ENCODE measurements around the gene MS4A4E. TPM values are rescaled to one million over a fixed set of nuclear protein-coding genes. Genes with fewer than 3 reads are reported as not detected.

Gene MS4A4E
- total and polyA plus RNA-seq, 2 donors (not counting 3 experiments of a cell fraction or from before 2014, with no cell fraction given): not detected

DNA sequence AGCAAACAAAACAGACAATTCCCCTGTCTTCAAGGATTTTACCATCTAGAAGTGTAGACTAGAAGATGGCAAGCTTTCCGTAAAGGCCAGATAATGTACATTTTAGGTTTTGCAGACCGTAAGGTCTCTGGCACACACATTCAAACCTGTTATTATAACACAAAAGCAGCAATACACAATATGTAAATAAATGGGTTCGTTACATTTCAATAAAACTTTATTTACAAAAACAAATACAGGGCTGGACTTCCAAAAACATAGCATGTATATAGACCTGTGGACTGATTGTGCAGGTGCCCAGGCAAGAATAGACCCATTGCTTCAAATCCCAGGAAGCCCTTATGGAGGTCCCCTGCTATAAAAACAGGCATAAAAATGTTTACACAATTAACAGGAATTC is 33.0 kb downstream of the MS4A4E start:
- POLR2A ChIA-PET: no interaction called here
- Histone ChIP-seq H3K36me3 (ENCODE audit: control insufficient read depth in 2 of 2, extremely low read depth in 1 of 2, insufficient read depth in 2 of 2, low read length in 2 of 2) (no peaks in the 10 kb centered on the region), H3K4me2 (ENCODE audit: insufficient read depth, low read length) (no peak overlapping the region), H3K9me1 (replicated peaks; ENCODE audit: control insufficient read depth, extremely low read depth, insufficient read depth, low read length) (no peaks in the 10 kb centered on the region), H3K79me2 (ENCODE audit: control insufficient read depth, insufficient read depth, low read length) (no peaks in the 10 kb centered on the region), H3K4me3 (replicated peaks in 1 of 3; ENCODE audit: insufficient read depth in 1 of 3, low read depth in 1 of 3, low read length in 3 of 3) (no peak overlapping the region), H3K27ac (ENCODE audit: insufficient read depth, low read depth, low read length) (no peak overlapping the region), H3K4me1 (ENCODE audit: control insufficient read depth, extremely low read depth, insufficient read depth, low read length) (peaks cover 27% of the 10 kb centered on the region), H3K9me3 (replicated peaks; ENCODE audit: control insufficient read depth, insufficient read depth, low read length) (no peaks in the 10 kb centered on the region), H4K20me1 (replicated peaks; ENCODE audit: control insufficient read depth, extremely low read depth, insufficient read depth, low read length) (no peaks in the 10 kb centered on the region), H2AFZ (ENCODE audit: low read depth, low read length) (no peak overlapping the region), H3K9ac (replicated peaks; ENCODE audit: extremely low read depth, insufficient read depth, low read length) (no peak overlapping the region), H3K27me3 (ENCODE audit: control insufficient read depth in 2 of 2, insufficient read depth in 2 of 2, low read length in 2 of 2) (no peaks in the 10 kb centered on the region)
- dilution Hi-C loops (cut with MboI; ENCODE audit: extremely low pct_ligation_motif_present, low sequenced_read_pairs) (no loop called here), intact Hi-C loops (cut with micrococcal nuclease) (no loop called here)
- no peak for DNase-seq (ENCODE audit: low read depth, low spot score)
- BruUV-seq (replicated peaks): no TSS peak
- no peak for FAIRE-seq
- CTCF ChIA-PET: interaction anchor here (0.9 to 2.2 kb wide), 5 partner anchors 13 to 41 kb away, joined by 3 to 11 read pairs (median 3); no protein-coding TSS in a partner anchor
- TF ChIP-seq, protein P1, sequence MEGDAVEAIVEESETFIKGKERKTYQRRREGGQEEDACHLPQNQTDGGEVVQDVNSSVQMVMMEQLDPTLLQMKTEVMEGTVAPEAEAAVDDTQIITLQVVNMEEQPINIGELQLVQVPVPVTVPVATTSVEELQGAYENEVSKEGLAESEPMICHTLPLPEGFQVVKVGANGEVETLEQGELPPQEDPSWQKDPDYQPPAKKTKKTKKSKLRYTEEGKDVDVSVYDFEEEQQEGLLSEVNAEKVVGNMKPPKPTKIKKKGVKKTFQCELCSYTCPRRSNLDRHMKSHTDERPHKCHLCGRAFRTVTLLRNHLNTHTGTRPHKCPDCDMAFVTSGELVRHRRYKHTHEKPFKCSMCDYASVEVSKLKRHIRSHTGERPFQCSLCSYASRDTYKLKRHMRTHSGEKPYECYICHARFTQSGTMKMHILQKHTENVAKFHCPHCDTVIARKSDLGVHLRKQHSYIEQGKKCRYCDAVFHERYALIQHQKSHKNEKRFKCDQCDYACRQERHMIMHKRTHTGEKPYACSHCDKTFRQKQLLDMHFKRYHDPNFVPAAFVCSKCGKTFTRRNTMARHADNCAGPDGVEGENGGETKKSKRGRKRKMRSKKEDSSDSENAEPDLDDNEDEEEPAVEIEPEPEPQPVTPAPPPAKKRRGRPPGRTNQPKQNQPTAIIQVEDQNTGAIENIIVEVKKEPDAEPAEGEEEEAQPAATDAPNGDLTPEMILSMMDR (IDR thresholded peaks at IDR 0.05; ENCODE audit: extremely low read depth in 1 of 2, insufficient read depth in 1 of 2, low read depth in 1 of 2, low read length in 2 of 2): no peak
- TF ChIP-seq MAX (IDR thresholded peaks at IDR 0.05; ENCODE audit: insufficient read depth, insufficient read length) (no peak), JUN (IDR thresholded peaks at IDR 0.05; ENCODE audit: borderline replicate concordance, insufficient read depth, insufficient read length, low read depth) (no peak), FOS (IDR thresholded peaks at IDR 0.05; ENCODE audit: borderline replicate concordance, insufficient read depth, low read length) (no peak), MYC (IDR thresholded peaks at IDR 0.05; ENCODE audit: low read depth, low read length) (no peak), EZH2 (IDR thresholded peaks at IDR 0.05; ENCODE audit: borderline replicate concordance, low read depth, low read length, severe bottlenecking) (no peak), POLR2AphosphoS5 (IDR thresholded peaks at IDR 0.05; ENCODE audit: insufficient read depth, low read depth, low read length) (no peak), POLR2A (IDR thresholded peaks at IDR 0.05; ENCODE audit: low read depth, low read length) (no peak), GATA2 (IDR thresholded peaks at IDR 0.05; ENCODE audit: insufficient read depth, insufficient read length, low read depth, low read length) (no peak)

Data from endothelial cell of umbilical vein (primary cell).